Kidney epithelial cell (primary cell): ENCODE data around the gene SPACA4. TPM values are rescaled to one million over a fixed set of nuclear protein-coding genes. Genes with fewer than 3 reads are reported as not detected.

ENCODE experiments used
- DNase-seq: peaks from one replicate; pipeline ENCODE4 v3.0.0-alpha.2; 2010; ENCODE audit warnings: low read depth
- H3K27me3 ChIP-seq: 2 replicates; pipeline ENCODE4 v1.6.0; 2011; ENCODE audit warnings: low read length; ENCODE audit not compliant: control insufficient read depth, insufficient read depth
- H3K36me3 ChIP-seq: 2 replicates; pipeline ENCODE4 v1.5.1; 2011; ENCODE audit warnings: low read length; ENCODE audit not compliant: control insufficient read depth, insufficient read depth
- H3K4me3 ChIP-seq: 2 replicates; pipeline ENCODE4 v1.5.1; 2011; ENCODE audit warnings: low read depth, mild to moderate bottlenecking, control low read depth, low read length
- total RNA-seq: library from RNA; depleted of rRNA; stranded (reverse); fragments of >200 nt; gene quantifications from 2 replicates; pipeline ENCODE4 v1.2.3, GENCODE V29; 2015
- TF ChIP-seq, protein P1 (sequence below): IDR thresholded peaks from 2 replicates; pipeline ENCODE4 v1.5.1; 2011; ENCODE audit warnings: mild to moderate bottlenecking, moderate library complexity, low read length, control low read depth, inconsistent platforms; ENCODE audit not compliant: insufficient read depth, poor library complexity, severe bottlenecking

The SPACA4 gene
- total RNA-seq, 1 donor from 2014 or later, result not detected

DNA sequence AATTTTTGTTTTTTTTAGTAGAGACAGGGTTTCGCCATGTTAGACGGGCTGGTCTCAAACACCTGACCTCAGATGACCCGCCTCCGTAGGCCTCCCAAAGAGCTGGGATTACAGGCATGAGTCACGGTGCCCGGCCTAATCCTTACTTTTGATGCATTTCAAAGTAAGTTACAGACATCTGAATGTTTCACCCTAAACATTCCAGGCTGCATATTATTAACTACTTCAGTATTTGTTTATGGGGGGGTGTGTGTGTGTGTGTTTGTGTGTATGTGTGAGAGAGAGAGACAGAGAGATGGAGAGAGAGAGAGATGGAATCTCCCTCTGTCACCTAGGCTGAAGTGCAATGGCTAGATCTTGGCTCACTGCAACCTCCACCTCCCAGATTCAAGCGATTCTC lies 41.5 kb upstream of the SPACA4 start:
- Histone ChIP-seq H3K27me3 (no peaks in the 10 kb centered on the region), H3K36me3 (no peaks in the 10 kb centered on the region), H3K4me3 (no peak overlapping the region)
- no peak for DNase-seq
- TF ChIP-seq, protein P1, sequence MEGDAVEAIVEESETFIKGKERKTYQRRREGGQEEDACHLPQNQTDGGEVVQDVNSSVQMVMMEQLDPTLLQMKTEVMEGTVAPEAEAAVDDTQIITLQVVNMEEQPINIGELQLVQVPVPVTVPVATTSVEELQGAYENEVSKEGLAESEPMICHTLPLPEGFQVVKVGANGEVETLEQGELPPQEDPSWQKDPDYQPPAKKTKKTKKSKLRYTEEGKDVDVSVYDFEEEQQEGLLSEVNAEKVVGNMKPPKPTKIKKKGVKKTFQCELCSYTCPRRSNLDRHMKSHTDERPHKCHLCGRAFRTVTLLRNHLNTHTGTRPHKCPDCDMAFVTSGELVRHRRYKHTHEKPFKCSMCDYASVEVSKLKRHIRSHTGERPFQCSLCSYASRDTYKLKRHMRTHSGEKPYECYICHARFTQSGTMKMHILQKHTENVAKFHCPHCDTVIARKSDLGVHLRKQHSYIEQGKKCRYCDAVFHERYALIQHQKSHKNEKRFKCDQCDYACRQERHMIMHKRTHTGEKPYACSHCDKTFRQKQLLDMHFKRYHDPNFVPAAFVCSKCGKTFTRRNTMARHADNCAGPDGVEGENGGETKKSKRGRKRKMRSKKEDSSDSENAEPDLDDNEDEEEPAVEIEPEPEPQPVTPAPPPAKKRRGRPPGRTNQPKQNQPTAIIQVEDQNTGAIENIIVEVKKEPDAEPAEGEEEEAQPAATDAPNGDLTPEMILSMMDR, result no peak

DNA sequence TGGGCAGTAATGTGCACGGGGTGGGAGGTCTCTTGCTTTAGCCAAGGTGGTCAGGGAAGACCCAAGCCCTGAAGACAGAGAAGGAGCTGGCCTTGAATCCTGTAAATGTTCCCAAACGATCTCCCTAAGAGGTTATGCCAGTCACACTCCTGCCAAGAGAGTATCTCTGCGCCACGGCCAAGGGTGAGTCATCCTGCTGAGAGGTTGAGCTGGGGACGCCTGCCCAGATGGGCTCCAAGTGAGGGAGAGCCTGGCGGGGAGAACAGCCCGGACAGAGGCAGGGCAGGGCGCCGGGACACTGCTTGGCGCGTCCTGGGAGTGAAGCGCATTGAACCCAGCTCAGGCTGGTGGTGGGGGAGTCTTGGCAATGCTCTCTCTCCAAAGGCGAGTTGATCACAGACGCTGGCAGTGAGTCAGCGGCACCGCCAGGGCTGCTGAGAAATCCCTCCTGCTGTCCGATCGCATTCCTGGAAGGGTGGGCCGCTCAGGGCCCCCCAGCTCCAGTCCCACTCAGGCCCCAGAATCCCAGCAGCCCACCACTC lies 38.1 kb upstream of the SPACA4 start:
- TF ChIP-seq, protein P1, result no peak
- H3K27me3 ChIP-seq, result no peaks in the 10 kb centered on the region
- no peak overlapping the region for H3K4me3 ChIP-seq
- peak; percentile 79 for DNase-seq
- no peaks in the 10 kb centered on the region for H3K36me3 ChIP-seq

DNA sequence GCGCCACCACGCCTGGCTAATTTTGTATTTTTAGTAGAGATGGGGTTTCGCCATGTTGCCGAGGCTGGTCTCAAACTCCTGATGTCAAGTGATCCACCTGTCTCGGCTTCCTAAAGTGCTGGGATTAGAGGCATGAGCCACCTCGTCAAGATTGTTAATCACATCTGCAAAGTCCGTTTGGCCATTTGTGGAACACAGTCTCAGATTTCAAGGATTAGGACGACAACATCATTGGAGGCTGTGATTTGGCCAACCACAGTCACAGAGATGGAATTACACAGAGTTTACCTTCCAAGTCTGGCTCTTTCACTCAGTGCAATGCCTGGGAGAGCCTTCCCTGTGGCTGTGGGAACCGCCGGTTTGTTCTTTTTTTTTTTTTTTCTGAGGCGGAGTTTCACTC lies 36.7 kb upstream of the SPACA4 start:
- DNase-seq, result no peak
- TF ChIP-seq, protein P1, result no peak
- no peaks in the 10 kb centered on the region for H3K36me3 ChIP-seq
- no peak overlapping the region for H3K4me3 ChIP-seq
- H3K27me3 ChIP-seq, result no peaks in the 10 kb centered on the region

DNA sequence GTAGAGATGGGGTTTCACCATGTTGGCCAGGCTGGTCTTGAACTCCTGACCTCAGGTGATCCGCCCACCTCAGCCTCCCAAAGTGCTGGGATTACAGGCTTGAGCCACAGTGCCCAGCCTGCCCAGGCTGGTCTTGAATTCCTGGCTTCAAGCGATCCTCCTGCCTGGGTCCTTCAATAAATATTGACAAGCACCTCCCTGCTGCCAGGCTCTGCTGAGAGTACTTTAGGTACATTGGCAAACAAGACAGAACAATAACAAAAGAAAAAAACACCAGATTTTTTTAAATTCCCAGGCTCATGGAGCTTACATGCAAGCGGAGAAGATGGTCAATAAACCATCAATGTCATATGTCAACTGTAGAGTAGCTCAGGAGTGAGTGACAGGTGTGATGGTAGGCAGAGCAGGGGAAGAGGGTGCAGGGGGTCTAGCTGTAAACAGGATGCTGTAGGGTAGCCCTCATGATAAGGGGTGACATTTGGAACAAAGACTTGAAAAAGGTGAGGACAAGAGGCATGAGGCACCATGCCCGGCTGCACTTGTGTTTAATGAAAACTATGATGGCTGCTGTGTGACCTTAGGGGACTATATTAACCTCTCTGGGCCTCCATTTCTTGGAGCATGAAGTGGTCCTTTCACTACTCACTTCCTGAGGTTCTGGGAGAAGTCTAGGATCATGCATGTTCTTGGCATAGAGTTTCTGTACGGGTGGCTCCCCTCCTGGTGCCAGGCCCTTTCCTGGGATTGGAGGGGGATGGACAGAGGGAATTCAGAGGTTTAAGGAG lies 35.0 kb upstream of the SPACA4 start:
- DNase-seq, result no peak
- Histone ChIP-seq H3K36me3 (no peaks in the 10 kb centered on the region), H3K27me3 (no peaks in the 10 kb centered on the region), H3K4me3 (no peak overlapping the region)
- TF ChIP-seq, protein P1, result no peak

DNA sequence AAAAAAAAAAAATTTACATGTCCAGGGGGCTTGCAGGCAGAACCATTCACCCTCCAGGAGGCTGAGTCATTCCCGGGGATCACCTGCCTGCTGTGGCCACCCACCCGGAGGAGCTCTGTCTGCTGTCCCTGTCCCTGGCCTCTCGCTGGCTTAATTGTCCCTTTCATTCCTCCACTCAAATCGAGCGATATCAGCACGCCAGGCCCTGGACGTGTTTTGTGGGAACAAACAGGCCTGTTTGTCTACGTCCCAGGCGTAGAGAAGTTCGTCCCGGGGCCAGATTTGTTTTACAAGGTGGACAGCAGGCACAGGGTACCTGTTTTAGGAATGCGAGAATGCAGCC lies 33.4 kb upstream of the SPACA4 start:
- no peaks in the 10 kb centered on the region for H3K27me3 ChIP-seq

More for the DNA sequence above, 33.4 kb upstream of the SPACA4 start:
- Histone ChIP-seq H3K36me3 (no peaks in the 10 kb centered on the region), H3K4me3 (no peak overlapping the region)
- TF ChIP-seq, protein P1, result no peak
- DNase-seq, result no peak
